AML-193 (cell line): ENCODE data around the gene SIPA1L3.
"Not testable (repeated sequence)": the region's sequence is repeated elsewhere in the genome, so short reads cannot be mapped to it uniquely, and the experiment has no call there.

Experiments
- DNase-seq, 2 experiments: peaks; one replicate each; lab custom pipeline; 2025; lab: John Stamatoyannopoulos, UW

The SIPA1L3 gene

GRCh38 chr19:38068826-38069225, 161.8 kb downstream of the SIPA1L3 start:
- DNase-seq, result no peak

- no peak for DNase-seq
Observed at GRCh38 chr19:38070573-38070972, 163.6 kb downstream of the SIPA1L3 start.

GRCh38 chr19:38071054-38071453, 164.0 kb downstream of the SIPA1L3 start:
- not testable (repeated sequence) for DNase-seq

GRCh38 chr19:38071647-38072046, 164.6 kb downstream of the SIPA1L3 start:
- no peak for DNase-seq

GRCh38 chr19:38072776-38073750, 166.1 kb downstream of the SIPA1L3 start:
- DNase-seq, result no peak

DNA sequence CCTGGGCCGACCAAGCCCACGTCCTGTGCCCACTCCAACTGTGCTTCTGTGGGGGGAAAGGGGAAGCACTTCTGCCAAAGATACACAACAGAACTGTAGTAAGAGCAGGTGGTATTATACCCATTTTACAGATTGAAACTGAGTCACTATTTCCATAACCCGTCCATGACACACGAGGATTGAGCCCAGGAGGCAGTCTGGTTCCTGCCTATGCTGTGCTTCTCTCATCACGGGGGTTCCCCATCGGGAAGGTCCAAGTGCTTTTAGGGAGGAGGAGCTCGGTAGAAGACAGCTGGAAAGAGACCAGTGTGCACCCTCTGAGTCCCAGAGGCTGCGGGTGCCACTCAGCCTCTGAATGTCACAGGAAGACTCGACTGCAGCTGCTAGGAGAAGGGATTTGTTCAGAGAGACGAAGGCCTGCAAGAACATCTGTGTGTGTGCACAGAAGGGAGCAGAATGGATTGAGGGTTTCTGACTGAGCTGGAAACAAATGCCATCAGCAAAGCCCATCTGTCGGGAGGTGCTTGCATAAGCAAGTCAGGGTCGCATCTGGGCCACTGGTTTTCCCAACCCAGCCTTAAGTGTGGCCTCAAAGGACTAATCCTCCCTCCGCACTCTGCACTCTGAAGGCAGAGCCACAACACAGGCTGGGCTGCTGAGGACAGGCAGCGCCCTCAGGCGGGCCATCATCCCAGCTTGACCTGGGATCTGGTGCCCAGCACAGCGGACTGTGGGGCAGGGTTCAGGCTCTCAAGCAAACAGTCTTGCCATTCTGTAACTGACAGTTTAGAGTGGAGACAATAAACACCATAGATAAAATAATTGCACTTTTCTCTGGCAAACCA, 167.1 kb downstream of the SIPA1L3 start:
- DNase-seq, result no peak

GRCh38 chr19:38076337-38076736, 169.3 kb downstream of the SIPA1L3 start:
- DNase-seq, result no peak

GRCh38 chr19:38078302-38078930, 171.4 kb downstream of the SIPA1L3 start:
- DNase-seq, result no peak

- no peak for DNase-seq
Observed at GRCh38 chr19:38079926-38080380, 172.9 kb downstream of the SIPA1L3 start.

DNA sequence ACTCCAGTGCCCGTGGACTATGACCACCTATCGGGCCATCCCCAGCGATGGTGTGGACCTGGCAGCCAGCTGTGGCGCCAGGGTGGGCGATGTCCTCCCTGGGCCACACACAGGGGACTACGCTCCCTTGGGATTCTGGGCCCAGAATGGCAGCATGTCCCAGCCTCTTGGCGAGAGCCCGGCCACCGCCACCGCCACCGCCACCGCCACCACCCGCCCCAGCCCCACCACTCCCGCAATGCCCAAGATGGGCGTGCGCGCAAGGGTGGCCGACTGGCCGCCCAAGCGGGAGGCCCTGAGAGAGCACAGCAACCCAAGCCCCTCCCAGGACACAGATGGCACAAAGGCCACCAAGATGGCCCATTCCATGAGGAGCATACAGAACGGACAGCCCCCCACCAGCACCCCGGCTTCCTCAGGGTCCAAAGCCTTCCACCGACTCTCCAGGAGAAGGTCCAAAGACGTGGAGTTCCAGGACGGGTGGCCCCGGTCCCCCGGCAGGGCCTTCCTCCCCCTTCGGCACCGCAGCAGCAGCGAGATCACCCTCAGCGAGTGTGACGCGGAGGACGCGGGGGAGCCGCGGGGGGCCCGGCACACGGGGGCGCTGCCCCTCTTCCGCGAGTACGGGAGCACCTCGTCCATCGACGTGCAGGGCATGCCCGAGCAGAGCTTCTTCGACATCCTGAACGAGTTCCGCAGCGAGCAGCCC, 174.7 kb downstream of the SIPA1L3 start:
- no peak for DNase-seq

GRCh38 chr19:38082256-38083118, 175.5 kb downstream of the SIPA1L3 start:
- no peak for DNase-seq

GRCh38 chr19:38084196-38084595, 177.2 kb downstream of the SIPA1L3 start:
- DNase-seq, result no peak

DNA sequence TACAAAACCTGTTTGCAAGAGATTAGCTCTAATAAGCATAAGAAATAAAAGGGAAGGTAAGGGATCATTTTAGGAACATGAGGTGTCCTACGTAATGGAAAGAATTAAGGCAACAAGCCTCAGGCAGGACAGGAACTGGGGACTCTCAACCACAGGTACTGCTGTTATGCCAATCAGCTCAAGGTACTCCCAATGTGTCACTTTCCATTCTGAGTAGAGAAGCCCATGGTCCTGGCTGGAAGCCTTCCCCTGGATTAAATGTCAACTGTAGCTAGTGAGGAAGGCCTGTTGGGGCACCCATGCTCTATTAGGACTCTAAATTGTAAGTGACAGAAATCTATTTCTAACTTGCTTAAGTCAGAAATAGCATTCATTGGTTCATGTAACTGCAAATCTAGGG, 182.4 kb downstream of the SIPA1L3 start:
- DNase-seq, result no peak

- no peak for DNase-seq
Observed at GRCh38 chr19:38093154-38093553, 186.1 kb downstream of the SIPA1L3 start.

DNA sequence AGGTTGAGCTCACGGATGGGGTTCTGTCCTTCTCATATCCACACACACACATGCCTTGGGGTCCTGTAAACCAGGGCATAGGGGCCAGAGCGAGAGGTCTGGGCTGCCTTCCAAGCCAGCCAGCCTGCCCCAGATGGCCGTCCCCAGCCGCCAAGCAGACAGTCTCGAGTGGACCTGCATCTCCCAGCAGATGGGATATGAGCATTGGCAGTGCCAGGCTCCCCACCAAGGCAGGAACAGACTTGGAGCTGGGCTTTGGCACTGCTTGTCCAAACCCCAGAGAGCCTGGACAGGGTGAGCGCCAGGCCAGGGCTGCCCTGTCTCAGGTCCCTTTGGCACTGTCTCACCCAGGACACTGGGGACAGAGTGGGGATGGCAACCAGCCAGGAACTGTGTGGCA, 186.6 kb downstream of the SIPA1L3 start:
- DNase-seq, result no peak

DNA sequence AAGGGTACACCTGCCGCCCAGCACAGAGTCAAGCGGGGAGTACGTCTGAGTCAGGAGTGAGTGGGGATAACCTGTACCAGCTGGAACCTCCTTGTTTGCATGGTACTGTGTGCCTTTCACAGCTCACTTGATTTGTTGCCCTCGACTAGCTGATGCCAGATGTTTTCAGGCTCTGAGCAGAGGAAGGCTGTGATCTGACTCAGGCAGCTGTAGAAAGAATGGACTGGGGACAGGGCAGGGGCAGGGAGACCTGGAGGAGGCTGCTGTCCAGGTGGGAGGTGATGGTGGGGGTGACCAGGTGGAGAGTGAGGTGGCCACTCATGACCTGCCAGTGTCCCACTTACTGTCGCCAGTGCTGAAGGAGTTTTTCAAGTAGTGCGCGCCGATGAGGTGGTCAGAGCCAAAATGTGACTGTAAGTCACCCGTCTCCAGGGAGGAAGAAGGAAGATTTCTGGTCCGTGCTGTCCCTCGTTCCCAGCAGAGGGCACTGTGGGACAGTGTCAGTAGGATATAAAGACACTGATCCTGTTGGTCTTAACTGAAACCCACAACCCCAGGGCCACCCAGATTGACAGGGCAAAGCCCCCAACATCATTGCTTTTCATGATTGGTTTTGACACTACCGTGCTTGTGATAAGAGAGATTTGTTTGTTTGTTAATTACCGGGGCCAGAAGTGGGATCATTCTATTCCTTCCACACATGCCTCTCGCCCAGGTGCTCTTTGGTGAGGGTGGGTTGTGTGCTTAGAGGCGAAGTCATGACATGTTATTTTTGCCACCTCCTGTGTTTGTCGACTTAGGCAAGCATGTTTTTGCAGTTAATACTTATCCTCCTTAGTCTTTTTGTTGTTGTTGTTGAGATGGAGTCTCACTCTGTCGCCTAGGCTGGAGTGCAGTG, 188.7 kb downstream of the SIPA1L3 start:
- DNase-seq, result peak; percentile 35 to 41

- DNase-seq, result no peak
Observed at GRCh38 chr19:38099966-38100365, 193.0 kb downstream of the SIPA1L3 start.

GRCh38 chr19:38100589-38100988, 193.6 kb downstream of the SIPA1L3 start:
- no peak for DNase-seq

DNA sequence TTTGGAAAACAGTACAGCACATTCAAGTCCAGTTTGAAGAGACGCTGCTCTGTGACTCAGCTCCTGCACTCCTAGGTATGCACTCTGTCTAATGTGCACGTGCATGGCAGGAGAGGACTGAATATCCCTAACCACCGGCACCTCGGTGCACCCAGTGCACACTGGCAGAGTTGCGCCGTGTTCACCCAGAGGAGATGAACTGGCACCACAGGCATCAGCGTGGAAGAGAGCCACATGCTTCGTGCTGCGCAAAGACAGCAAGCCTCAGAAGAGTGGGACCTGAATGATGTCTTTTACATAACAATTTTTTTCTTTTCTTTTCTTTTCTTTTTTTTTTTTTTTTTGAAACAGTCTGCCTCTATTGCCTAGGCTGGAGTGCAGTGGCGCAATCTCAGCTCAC, 194.7 kb downstream of the SIPA1L3 start:
- DNase-seq, result no peak

GRCh38 chr19:38105574-38105973, 198.6 kb downstream of the SIPA1L3 start:
- no peak for DNase-seq
